ENCODE data around the gene ZG16B.

Gene ZG16B

GRCh38 chr16:2867987-2868789 is 38.1 kb downstream of the ZG16B start:
- peak; percentile 94 for DNase-seq (ENCODE audit: low spot score)
- ChIA-PET CTCF (interaction anchor here (0.5 to 1.7 kb wide), 23 partner anchors 10 to 1361 kb away, joined by 3 to 19 read pairs (median 4); partner anchors contain the start of genes FLYWCH2, PRSS22 and ZG16B), POLR2A (ENCODE audit: low non-redundant PET) (interaction anchor here (0.6 to 0.9 kb wide), 3 partner anchors 32 to 127 kb away, joined by 3 to 8 read pairs (median 3); no protein-coding TSS in a partner anchor)
- H3K27ac ChIP-seq = peak overlapping the region; percentile 96
- TF ChIP-seq, protein P1, sequence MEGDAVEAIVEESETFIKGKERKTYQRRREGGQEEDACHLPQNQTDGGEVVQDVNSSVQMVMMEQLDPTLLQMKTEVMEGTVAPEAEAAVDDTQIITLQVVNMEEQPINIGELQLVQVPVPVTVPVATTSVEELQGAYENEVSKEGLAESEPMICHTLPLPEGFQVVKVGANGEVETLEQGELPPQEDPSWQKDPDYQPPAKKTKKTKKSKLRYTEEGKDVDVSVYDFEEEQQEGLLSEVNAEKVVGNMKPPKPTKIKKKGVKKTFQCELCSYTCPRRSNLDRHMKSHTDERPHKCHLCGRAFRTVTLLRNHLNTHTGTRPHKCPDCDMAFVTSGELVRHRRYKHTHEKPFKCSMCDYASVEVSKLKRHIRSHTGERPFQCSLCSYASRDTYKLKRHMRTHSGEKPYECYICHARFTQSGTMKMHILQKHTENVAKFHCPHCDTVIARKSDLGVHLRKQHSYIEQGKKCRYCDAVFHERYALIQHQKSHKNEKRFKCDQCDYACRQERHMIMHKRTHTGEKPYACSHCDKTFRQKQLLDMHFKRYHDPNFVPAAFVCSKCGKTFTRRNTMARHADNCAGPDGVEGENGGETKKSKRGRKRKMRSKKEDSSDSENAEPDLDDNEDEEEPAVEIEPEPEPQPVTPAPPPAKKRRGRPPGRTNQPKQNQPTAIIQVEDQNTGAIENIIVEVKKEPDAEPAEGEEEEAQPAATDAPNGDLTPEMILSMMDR (conservative IDR thresholded peaks at IDR 0.05; ENCODE audit: low read depth) = peak; percentile 96

DNA sequence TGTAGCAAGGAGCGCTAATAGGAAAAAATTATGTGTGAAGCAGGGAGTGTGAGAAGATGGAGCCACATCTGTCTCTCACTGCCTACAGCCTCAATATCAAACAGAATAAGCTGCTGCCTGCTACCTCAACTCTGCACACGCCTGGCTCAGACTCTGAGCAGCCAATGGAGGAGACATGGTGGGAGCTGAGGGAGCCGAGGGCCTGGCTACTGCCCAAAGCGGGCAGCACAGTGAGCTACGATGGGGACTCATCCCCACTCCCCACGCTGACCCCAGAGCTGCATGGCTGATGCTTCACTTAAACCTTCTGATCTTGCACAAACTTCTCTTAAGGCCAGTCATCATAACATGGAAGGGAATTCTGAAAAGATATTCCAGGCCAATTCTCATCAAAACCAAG is 41.8 kb downstream of the ZG16B start:
- POLR2A ChIA-PET (ENCODE audit: low non-redundant PET) = interaction anchor here (0.5 kb wide), 1 partner anchor 36 kb away, joined by 4 read pairs; no protein-coding TSS in a partner anchor
- CTCF ChIA-PET = interaction anchor here (1.4 kb wide), 1 partner anchor 33 kb away, joined by 3 read pairs; no protein-coding TSS in a partner anchor
- TF ChIP-seq, protein P1 (conservative IDR thresholded peaks at IDR 0.05; ENCODE audit: low read depth) = no peak
- no peak for DNase-seq (ENCODE audit: low spot score)
- no peak overlapping the region for H3K27ac ChIP-seq

- TF ChIP-seq, protein P1 (conservative IDR thresholded peaks at IDR 0.05; ENCODE audit: low read depth) = no peak
- POLR2A ChIA-PET (ENCODE audit: low non-redundant PET) = no interaction called here
These were observed 44.2 kb downstream of the ZG16B start for GRCh38 chr16:2874032-2874911.

DNA sequence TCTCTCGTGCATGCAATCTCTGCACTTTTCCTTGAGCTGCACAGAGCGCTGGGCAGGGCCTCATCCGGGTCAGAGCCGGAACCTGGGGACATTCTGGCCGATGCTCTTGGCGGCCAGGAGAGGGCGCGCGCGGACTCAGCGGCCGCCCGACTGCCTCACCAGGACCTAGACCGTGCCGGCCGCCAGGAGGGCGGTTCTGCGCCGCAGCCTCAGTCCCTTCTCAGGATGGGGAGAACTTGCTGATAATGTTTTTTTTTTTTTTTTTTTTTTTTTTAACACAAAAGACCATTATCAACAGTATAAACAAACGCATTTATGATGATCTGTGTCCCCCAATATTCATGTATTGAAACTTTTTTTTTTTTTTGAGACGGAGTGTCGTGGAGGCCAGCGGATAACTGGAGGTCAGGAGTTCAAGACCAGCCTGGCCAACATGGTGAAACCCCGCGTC is 44.8 kb downstream of the ZG16B start:
- TF ChIP-seq, protein P1 (conservative IDR thresholded peaks at IDR 0.05; ENCODE audit: low read depth) = peak; percentile 95
- ChIA-PET POLR2A (ENCODE audit: low non-redundant PET) (no interaction called here), CTCF (interaction anchor here (0.6 to 0.7 kb wide), 7 partner anchors 20 to 1910 kb away, joined by 3 to 5 read pairs (median 3); no protein-coding TSS in a partner anchor)
- DNase-seq (ENCODE audit: low spot score) = peak; percentile 58
- peak overlapping the region; percentile 23; the same call in 1 of the 2 replicates for H3K27ac ChIP-seq

More at GRCh38 chr16:2874032-2874911, 44.2 kb downstream of the ZG16B start:
- CTCF ChIA-PET = interaction anchor here (0.6 to 0.7 kb wide), 7 partner anchors 19 to 1909 kb away, joined by 3 to 8 read pairs (median 3); no protein-coding TSS in a partner anchor
- DNase-seq (ENCODE audit: low spot score) = no peak
- peak overlapping the region; percentile 23; the same call in 1 of the 2 replicates for H3K27ac ChIP-seq

DNA sequence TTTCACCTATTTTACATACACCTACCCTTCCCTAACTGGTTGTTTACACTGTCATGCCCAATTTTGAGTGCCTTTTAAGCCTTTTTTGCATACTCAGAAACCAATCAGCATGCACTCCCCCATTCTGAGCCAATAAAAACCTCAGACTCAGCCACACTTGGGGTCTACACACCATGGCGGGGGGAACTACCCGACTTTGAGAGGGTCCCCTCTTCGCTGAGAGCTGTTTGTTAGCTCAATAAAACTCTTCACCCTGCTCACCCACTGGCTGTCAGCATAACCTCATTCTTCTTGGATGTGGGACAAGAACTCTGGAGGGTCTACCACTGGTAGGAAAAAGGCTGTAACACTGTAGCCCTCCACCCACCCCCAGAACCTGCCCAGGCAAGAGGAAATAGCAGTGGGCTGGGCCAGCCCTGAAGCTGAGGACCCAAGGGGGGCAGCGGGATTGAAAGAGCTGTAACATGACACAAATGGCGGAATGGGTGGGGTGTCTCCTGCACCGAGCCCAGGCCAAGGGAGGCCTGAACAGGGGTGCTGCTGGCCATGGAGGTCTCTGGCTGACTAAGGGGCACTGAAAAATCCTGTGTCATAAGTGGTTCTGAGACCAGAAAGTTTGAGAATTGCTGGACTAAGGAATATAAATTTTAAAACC is 49.9 kb downstream of the ZG16B start:
- TF ChIP-seq, protein P1 (conservative IDR thresholded peaks at IDR 0.05; ENCODE audit: low read depth) = no peak

More for the DNA sequence above, 49.9 kb downstream of the ZG16B start:
- no peak overlapping the region for H3K27ac ChIP-seq
- CTCF ChIA-PET = interaction anchor here (0.6 to 1.2 kb wide), 3 partner anchors 47 to 80 kb away, joined by 3 to 4 read pairs (median 3); no protein-coding TSS in a partner anchor
- no peak for DNase-seq (ENCODE audit: low spot score)
- POLR2A ChIA-PET (ENCODE audit: low non-redundant PET) = no interaction called here
